22Rv1 (cell line): ENCODE data around the gene NRIP2.

Experiments
- ZFX ChIP-seq: fragments of 450-650 bp; IDR thresholded peaks from 2 replicates; pipeline ENCODE4 v1.6.1; 2017; ENCODE audit warnings: antibody characterized with exemption, borderline replicate concordance
- TF ChIP-seq, protein P1 (sequence below): fragments of 450-650 bp; IDR thresholded peaks from 2 replicates; pipeline ENCODE4 v1.5.1; 2017; ENCODE audit warnings: mild to moderate bottlenecking

DNA sequence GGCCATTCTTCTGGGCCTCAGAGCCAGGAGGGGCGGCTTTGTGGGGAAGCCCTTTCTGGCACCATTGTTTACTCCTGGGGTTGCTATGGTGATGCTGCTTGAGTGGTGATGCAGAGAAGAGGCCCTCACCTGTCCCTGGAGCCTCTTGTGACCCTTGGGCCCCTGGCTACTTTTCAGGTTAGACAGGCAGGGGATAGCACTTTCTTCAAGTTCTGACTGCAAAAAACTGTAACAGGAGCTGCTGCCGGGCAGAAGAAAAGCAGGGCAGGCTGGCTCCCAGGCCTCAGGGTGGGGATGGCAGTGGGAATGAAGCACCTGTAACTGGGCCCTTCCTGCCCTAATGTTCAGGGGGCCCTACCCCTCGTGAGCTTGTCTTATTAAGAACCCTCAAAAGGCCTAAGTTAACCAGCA is 22.2 kb upstream of the NRIP2 start, which contains the start of gene TEX52:
- TF ChIP-seq, protein P1, sequence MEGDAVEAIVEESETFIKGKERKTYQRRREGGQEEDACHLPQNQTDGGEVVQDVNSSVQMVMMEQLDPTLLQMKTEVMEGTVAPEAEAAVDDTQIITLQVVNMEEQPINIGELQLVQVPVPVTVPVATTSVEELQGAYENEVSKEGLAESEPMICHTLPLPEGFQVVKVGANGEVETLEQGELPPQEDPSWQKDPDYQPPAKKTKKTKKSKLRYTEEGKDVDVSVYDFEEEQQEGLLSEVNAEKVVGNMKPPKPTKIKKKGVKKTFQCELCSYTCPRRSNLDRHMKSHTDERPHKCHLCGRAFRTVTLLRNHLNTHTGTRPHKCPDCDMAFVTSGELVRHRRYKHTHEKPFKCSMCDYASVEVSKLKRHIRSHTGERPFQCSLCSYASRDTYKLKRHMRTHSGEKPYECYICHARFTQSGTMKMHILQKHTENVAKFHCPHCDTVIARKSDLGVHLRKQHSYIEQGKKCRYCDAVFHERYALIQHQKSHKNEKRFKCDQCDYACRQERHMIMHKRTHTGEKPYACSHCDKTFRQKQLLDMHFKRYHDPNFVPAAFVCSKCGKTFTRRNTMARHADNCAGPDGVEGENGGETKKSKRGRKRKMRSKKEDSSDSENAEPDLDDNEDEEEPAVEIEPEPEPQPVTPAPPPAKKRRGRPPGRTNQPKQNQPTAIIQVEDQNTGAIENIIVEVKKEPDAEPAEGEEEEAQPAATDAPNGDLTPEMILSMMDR = no peak
- TF ChIP-seq ZFX = no peak
